BJ (cell line): Measurements from ENCODE around the gene PDE10A. TPM values are rescaled to one million over a fixed set of nuclear protein-coding genes. Genes with fewer than 3 reads are reported as not detected.
"Not testable (repeated sequence)": the region's sequence is repeated elsewhere in the genome, so short reads cannot be mapped to it uniquely, and the experiment has no call there.

Experiments used
- CTCF ChIA-PET: fragments of 350-600 bp; formaldehyde crosslinking; extraction: SDS; loops from one replicate; lab custom pipeline; 2021; ENCODE audit warnings: antibody characterized with exemption, inconsistent platforms; lab: Yijun Ruan, JAX
- POLR2A ChIA-PET: fragments of 300-600 bp; sonication (Branson Sonifier 250); formaldehyde crosslinking; extraction: SDS; loops from one replicate; lab custom pipeline; 2021; ENCODE audit warnings: antibody characterized with exemption; lab: Charles Lee
- DNase-seq: peaks from one replicate; pipeline ENCODE4 v3.0.0-alpha.2; 2011; ENCODE audit warnings: low read depth
- H3K27me3 ChIP-seq: 2 replicates; pipeline ENCODE4 v1.6.0; 2011; ENCODE audit warnings: low read length; ENCODE audit not compliant: control insufficient read depth, insufficient read depth
- H3K36me3 ChIP-seq: 2 replicates; pipeline ENCODE4 v1.5.1; 2011; ENCODE audit warnings: low read length; ENCODE audit not compliant: control insufficient read depth, insufficient read depth
- H3K4me3 ChIP-seq: 2 replicates; pipeline ENCODE4 v1.5.1; 2011; ENCODE audit warnings: low read depth, mild to moderate bottlenecking, control low read depth, low read length
- polyA plus RNA-seq: library from polyadenylated mRNA; depleted of rRNA; stranded (reverse); fragments of >200 nt; gene quantifications from 2 replicates; pipeline ENCODE4 v1.2.3, GENCODE V29; 2011
- TF ChIP-seq, protein P1 (sequence below): IDR thresholded peaks from 2 replicates; pipeline ENCODE4 v1.5.1; 2011; ENCODE audit warnings: low read depth, mild to moderate bottlenecking, control low read depth, inconsistent platforms, low read length, moderate library complexity; ENCODE audit not compliant: insufficient read depth

PDE10A gene
- polyA plus RNA-seq, 1 experiment: 0.36 TPM

DNA sequence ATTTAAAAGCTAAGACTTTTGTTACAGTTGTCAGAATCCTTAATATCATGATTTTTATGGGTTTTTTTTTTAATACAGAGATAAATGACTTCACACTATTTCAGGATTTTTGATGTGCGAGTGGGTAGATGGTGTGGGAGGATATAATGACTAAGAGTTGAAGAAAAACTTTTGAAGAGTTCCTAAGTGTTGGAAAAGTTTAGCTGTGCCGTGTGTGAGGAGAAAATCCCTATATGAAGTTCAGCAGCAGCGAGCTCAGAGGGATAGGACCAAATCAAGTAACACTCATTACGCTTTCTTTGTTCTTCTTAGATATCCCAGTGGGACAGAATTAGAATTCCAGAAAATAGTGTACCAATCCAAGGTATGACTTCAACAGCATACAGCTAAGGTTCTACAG, 34.1 kb downstream of the PDE10A start:
- CTCF ChIA-PET: no interaction called here
- POLR2A ChIA-PET: no interaction called here

DNA sequence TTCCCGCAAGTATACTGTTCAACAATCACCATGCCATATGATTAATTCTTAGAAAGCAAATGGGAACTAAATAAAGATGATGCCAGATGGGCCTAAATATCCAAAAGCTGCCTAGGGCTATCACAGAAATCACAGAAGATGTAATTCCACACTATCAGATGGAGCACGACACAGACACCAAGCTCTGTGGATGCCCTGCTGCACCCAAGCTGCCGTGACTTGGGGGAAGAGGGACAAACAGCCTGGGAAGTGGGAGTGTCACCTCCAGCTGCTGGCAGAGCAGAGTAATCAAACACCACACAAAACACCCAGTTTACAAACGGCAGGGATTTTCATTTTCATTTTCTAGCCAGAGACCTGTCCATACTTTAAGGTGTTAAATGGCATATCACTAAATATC, 35.7 kb downstream of the PDE10A start:
- Histone ChIP-seq H3K27me3 (no peaks in the 10 kb centered on the region), H3K4me3 (no peak overlapping the region), H3K36me3 (no peaks in the 10 kb centered on the region)
- TF ChIP-seq, protein P1, sequence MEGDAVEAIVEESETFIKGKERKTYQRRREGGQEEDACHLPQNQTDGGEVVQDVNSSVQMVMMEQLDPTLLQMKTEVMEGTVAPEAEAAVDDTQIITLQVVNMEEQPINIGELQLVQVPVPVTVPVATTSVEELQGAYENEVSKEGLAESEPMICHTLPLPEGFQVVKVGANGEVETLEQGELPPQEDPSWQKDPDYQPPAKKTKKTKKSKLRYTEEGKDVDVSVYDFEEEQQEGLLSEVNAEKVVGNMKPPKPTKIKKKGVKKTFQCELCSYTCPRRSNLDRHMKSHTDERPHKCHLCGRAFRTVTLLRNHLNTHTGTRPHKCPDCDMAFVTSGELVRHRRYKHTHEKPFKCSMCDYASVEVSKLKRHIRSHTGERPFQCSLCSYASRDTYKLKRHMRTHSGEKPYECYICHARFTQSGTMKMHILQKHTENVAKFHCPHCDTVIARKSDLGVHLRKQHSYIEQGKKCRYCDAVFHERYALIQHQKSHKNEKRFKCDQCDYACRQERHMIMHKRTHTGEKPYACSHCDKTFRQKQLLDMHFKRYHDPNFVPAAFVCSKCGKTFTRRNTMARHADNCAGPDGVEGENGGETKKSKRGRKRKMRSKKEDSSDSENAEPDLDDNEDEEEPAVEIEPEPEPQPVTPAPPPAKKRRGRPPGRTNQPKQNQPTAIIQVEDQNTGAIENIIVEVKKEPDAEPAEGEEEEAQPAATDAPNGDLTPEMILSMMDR: no peak
- DNase-seq: no peak
- CTCF ChIA-PET: no interaction called here
- POLR2A ChIA-PET: no interaction called here

More for the DNA sequence above, 34.1 kb downstream of the PDE10A start:
- H3K36me3 ChIP-seq: no peaks in the 10 kb centered on the region
- H3K27me3 ChIP-seq: no peaks in the 10 kb centered on the region
- H3K4me3 ChIP-seq: no peak overlapping the region
- no peak for DNase-seq
- TF ChIP-seq, protein P1: no peak

DNA sequence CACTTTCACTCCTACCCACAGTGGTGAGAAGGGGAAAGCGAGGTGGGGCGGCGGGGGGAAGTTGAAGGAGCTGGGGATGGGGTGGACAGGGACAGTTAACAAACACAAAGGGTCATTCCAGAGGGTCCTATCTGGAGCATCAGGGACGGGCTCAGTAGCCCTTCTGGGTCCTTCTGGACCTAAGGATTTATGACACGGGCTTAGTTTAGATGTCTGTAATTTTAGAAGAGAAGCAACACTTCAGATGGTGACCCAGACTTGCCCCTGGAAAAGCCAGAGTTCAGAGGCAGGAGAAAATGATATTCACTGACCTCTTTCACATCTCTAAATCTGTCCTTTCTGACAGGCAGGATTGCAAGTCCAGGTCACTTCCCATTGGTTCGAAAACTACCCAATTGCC, 36.3 kb downstream of the PDE10A start:
- CTCF ChIA-PET: no interaction called here
- DNase-seq: no peak
- Histone ChIP-seq H3K36me3 (no peaks in the 10 kb centered on the region), H3K27me3 (no peaks in the 10 kb centered on the region), H3K4me3 (no peak overlapping the region)
- TF ChIP-seq, protein P1: no peak
- POLR2A ChIA-PET: no interaction called here

DNA sequence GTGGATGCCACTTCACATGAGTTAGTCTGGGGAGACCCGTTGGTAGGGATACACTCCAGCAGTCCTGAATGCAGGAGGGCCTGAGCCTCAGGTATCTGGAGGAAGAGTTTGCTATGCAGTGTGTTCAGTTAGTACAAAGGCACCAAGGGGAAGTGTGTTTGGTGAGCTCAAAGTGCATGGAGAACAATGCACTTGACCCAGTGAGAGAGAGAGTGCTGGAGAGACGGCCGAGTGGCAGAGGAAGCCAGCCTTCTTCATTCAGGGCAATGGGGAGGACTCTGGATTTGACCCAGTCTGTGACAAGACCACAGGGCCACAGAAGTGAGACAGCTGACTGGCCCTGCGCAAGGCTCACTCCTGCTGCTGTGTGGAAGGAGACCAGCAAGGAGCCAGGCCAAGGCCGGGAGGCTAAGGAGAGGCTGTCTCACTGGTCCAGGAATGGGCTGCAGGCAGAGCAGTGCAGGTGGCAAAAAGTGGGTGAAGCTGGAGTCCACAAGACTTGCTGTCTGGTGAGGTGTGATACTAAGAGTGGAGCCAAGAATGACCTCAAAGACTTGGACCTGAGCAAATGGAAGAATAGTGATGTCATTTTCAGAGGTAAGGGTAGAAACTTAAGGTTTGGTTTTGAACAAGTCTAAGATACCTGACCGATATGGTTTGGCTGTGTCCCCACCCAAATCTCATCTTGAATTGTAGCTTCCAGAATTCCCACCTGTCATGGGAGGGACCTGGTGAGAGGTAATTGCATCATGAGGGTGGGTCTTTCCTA, 38.0 kb downstream of the PDE10A start:
- CTCF ChIA-PET: no interaction called here
- Histone ChIP-seq H3K27me3 (no peaks in the 10 kb centered on the region), H3K36me3 (no peaks in the 10 kb centered on the region), H3K4me3 (no peak overlapping the region)
- no peak for DNase-seq
- POLR2A ChIA-PET: no interaction called here
- TF ChIP-seq, protein P1: no peak

DNA sequence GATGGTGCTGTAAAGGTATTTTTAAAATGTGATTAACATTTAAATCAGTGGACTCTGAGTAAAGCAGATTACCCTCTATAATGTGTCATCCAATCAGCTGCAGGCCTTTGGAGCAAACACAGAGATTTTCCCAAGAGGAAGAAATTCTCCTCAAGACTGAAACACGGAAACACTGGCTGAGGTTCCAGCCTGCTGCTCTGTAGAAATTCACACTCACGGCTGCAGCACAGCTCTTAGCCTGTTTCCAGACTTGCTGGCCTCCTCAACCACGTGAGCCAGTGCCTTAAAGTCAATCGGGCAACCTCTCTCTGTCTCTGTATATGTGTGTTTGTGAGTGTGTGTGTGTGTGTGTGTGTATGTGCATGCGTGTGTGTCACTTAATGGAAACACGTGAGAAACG, 41.1 kb downstream of the PDE10A start:
- no peaks in the 10 kb centered on the region for H3K27me3 ChIP-seq
- POLR2A ChIA-PET: no interaction called here
- DNase-seq: no peak
- H3K4me3 ChIP-seq: no peak overlapping the region
- TF ChIP-seq, protein P1: no peak
- no peaks in the 10 kb centered on the region for H3K36me3 ChIP-seq
- CTCF ChIA-PET: no interaction called here

DNA sequence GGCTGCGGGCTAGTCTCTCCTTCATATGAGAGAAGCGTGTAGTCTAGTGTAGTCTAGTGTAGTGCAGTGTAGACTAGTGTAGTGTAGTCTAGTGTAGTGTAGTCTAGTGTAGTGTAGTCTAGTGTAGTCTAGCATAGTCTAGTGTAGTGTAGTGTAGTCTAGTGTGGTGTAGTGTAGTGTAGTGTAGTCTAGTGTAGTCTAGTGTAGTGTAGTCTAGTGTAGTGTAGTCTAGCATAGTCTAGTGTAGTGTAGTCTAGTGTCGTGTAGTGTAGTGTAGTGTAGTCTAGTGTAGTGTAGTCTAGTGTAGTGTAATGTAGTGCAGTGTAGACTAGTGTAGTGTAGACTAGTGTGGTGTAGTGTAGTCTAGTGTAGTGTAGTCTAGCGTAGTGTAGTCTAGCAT, 44.1 kb downstream of the PDE10A start:
- H3K4me3 ChIP-seq, H3K27me3 ChIP-seq, DNase-seq, CTCF ChIA-PET, POLR2A ChIA-PET, H3K36me3 ChIP-seq: not testable (repeated sequence)
